Omental fat pad (tissue), 4 donors: ENCODE data around the gene COL23A1. TPM values are rescaled to one million over a fixed set of nuclear protein-coding genes. Genes with fewer than 3 reads are reported as not detected.

Experiments used
- ATAC-seq: fragments of 150-250 bp; one replicate; pipeline ENCODE4 v1.9.1; 2016; ENCODE audit warnings: mild to moderate bottlenecking, moderate library complexity; ENCODE audit not compliant: low FRiP score
- DNase-seq: peaks from one replicate; pipeline ENCODE4 v3.0.0-alpha.2; 2019; ENCODE audit warnings: low spot score
- total RNA-seq, 4 donors: library from RNA; depleted of rRNA; stranded (reverse); fragments of >200 nt; gene quantifications; one replicate each; pipeline ENCODE4 v1.1.0, GENCODE V29; 2016
- TF ChIP-seq, protein P1 (sequence below), 3 donors: fragments of 450-650 bp; IDR thresholded peaks; one replicate each; pipeline ENCODE4 v1.5.1; 2016 to 2017; ENCODE audit warnings: antibody characterized with exemption in 3 of 3, mild to moderate bottlenecking in 3 of 3, moderate library complexity in 2 of 3

Gene COL23A1
- total RNA-seq, 4 donors from 2014 or later = 0.12 to 1.0 (median 0.49) TPM

DNA sequence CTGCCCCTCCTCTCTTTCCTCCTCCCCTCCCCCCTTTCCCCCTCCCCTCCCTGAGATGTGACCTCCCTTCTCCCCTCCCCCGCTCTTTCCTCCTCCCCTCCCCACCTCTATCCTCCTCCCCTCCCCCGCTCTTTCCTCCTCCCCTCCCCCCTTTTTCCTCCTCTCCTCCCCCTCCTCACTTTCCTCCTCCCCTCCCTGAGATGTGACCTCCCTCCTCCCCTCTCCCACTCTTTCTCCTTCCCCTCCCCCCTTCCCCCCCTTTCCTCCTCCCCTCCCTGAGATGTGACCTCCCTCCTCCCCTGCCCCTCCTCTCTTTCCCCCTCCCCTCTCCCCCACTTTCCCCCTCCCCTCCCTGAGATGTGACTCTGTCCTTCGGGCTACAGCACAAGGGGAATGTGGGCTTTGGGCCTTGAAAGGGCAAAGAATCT is 169.8 kb downstream of the COL23A1 start:
- no peak for DNase-seq
- TF ChIP-seq, protein P1, sequence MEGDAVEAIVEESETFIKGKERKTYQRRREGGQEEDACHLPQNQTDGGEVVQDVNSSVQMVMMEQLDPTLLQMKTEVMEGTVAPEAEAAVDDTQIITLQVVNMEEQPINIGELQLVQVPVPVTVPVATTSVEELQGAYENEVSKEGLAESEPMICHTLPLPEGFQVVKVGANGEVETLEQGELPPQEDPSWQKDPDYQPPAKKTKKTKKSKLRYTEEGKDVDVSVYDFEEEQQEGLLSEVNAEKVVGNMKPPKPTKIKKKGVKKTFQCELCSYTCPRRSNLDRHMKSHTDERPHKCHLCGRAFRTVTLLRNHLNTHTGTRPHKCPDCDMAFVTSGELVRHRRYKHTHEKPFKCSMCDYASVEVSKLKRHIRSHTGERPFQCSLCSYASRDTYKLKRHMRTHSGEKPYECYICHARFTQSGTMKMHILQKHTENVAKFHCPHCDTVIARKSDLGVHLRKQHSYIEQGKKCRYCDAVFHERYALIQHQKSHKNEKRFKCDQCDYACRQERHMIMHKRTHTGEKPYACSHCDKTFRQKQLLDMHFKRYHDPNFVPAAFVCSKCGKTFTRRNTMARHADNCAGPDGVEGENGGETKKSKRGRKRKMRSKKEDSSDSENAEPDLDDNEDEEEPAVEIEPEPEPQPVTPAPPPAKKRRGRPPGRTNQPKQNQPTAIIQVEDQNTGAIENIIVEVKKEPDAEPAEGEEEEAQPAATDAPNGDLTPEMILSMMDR (IDR thresholded peaks at IDR 0.05) = no peak
- no peak for ATAC-seq

DNA sequence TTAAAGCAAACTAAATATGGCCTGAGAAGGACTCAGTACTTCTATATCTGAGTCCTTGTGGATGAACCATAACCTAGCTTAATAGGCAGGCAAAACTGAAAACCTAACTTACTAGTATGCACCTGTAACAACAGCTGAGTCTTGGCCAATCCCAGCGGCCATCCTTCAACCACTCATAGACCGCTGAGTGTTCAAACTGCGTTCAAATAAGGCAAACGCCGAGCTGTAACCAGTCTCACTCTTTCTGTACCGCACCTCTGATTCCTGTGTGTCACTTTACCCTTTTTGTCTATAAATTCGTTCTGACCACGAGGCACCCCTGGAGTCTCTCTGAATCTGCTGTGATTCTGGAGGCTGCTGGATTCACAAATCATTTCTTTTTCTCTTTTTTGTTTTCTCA is 170.5 kb downstream of the COL23A1 start:
- ATAC-seq (no peak), DNase-seq (no peak)
- TF ChIP-seq, protein P1 (IDR thresholded peaks at IDR 0.05) = no peak

DNA sequence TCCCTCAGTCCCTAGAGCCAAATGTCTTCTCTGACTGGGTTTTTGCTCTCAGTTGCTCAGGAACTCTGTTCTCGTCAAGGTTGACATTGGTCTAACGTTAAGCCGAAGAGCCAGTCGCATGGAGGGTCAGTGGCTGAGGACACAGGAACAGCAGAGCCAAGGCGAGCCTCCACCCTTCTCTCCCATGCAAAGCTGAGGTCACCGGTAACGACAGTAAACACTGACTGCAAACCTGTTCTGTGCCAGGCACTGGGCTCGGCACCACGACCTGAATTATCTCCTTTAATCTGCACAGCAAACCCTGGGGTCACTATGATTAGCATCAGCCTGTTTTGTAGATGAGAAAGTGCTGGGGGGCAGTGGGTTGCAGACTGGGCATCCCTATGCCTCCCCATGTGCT is 171.0 kb downstream of the COL23A1 start:
- ATAC-seq = no peak
- DNase-seq = no peak
- TF ChIP-seq, protein P1 (IDR thresholded peaks at IDR 0.05) = no peak

DNA sequence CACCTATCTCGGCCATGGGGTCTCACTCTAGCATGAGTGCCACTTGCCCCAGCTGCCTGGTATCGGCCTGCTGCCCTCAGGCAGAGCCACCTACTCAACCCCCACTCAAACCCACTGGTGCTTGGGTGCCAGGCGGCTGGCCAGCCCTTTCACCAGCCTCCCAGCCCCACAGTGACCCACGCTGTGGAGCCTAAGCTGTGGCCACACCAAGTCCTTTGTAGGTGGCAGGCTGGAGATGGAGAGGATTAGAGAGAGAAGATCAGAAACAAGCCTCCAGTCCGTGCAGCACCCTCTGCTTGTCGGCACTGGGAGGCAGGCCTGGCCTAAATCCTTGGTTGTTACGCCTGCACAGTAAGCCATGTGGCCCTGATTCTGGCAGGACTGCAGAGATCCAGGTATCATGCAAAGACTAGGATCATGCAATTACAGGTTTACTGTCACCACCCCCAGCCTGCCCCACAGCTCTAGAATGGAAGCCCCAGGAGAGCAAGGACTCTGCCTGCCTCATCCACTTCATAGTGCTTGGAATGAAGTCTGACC is 171.7 kb downstream of the COL23A1 start:
- ATAC-seq (no peak), DNase-seq (no peak)
- TF ChIP-seq, protein P1 (IDR thresholded peaks at IDR 0.05) = no peak

DNA sequence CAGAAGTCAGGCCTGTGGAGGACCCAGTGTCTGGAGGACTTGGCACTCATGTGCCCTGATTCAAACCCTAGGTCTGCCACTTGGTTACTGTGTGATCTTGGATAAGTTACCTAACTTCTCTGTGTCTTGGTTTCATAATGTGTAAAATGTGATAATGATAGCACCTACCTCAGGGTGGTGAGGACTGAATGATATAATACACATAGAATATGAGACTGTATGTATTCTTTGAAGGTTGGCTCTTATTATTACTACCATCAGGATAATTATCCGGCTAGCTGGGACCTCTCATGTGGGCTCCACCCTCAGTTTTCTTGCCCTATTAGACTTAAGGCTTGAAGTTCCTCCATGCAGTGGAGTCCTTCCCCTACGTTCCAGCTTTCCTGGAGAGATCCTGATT is 172.2 kb downstream of the COL23A1 start:
- ATAC-seq (no peak), DNase-seq (no peak)
- TF ChIP-seq, protein P1 (IDR thresholded peaks at IDR 0.05) = no peak

DNA sequence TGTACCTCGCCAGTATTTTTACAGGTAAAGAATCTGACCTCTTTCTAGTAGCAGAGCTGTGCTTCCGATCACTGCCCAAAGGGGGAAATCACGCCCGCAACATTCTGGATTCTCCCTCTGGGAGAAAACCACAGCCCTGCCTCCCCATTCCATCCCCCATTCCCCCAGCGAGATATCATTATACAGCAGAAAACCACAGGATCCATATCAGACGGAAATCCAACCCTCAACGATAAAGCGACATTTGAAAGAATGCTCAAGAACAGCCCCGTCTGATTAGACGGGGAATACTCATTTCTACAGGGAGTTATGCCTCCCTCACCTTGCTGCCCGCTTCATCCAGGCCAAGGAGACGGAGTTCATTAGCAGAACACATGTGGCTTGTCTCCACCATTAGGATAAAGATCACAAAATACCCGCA is 172.8 kb downstream of the COL23A1 start:
- ATAC-seq (no peak), DNase-seq (no peak)
- TF ChIP-seq, protein P1 (IDR thresholded peaks at IDR 0.05) = no peak

DNA sequence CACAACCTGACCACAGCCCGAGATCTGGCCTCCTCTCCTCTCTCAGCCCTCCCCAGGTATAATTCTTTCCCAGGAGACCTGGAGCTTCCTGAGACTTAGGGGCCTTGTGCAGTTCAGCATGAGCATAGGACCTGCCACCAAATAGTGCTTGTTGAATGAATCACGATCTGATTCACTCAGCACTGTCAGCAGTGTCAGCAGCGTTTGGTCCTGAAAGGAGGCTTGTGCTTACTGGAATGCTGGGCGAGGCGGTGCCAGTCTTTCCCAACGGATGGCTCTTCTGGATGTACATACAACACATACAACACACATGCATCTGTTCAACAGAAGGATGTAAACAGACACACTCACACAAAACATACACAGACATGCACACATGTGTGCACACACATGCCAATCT is 173.3 kb downstream of the COL23A1 start:
- TF ChIP-seq, protein P1 (IDR thresholded peaks at IDR 0.05) = no peak
- DNase-seq (no peak), ATAC-seq (no peak)
